ENCODE measurements around the gene YBX3. TPM values are rescaled to one million over a fixed set of nuclear protein-coding genes. Genes with fewer than 3 reads are reported as not detected.

Gene YBX3
- total and polyA plus RNA-seq, 2 of the 13 experiments (the other 11 are each of a cell fraction or from before 2014, with no cell fraction given): 77.5 to 99.6 TPM

DNA sequence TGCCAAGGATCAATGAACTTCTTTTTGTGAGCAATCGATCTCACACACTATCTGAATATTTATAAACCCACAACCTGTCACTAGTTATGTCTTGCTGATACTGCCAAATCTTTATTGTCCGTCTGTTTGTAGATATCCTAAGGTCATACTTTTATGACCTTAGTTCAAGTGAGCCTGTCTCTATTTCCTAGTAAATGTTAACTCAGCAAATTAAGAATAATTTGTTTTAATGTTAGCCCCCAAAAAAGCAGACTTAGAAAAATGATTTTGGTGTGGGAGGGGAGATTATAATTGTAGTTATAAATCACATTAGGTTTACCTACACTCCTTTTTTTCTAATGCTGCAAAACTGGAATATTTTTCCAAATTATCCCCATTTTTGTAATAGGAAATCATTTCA lies 58.6 kb downstream of the YBX3 start:
- no peak overlapping the region for H3K4me3 ChIP-seq (replicated peaks in 1 of 3; ENCODE audit: insufficient read depth in 1 of 3, low read depth in 2 of 3, low read length in 3 of 3)
- H3K4me2 ChIP-seq (ENCODE audit: low read depth, low read length): no peak overlapping the region
- H3K27me3 ChIP-seq (ENCODE audit: control insufficient read depth in 1 of 2, insufficient read depth in 2 of 2, low read length in 2 of 2): peaks cover 0 to 6% of the 10 kb centered on the region in 2 experiments; a peak in 1 of 5 replicates
- ChIA-PET POLR2A (no interaction called here), CTCF (ENCODE audit: low intra/inter-chr PET ratio, low total read pairs) (no interaction called here)
- DNase-seq (ENCODE audit: low spot score) (no peak), ATAC-seq (no peak), FAIRE-seq (no peak)
- H3K4me1 ChIP-seq (ENCODE audit: insufficient read depth, low read length): no peaks in the 10 kb centered on the region
- intact Hi-C loops (cut with micrococcal nuclease; ENCODE audit: unreplicated experiment): no loop called here
- no peak overlapping the region for H3K27ac ChIP-seq (ENCODE audit: extremely low read length, insufficient read depth, low read length)
- BruUV-seq (replicated peaks): no TSS peak
- 23% methylated on average over 2 of the region's 2 CpGs for WGBS (ENCODE audit: low lambda C conversion rate)
- no peak overlapping the region for H3K9ac ChIP-seq (ENCODE audit: insufficient read depth, low read depth, low read length)
- H3K9me3 ChIP-seq (ENCODE audit: low read length): no peaks in the 10 kb centered on the region
- no peak overlapping the region for H2AFZ ChIP-seq (ENCODE audit: low read length)
- in situ Hi-C loops (cut with HindIII; ENCODE audit: extremely low pct_ligation_motif_present, low pct_unique_long_range_greater_than_20kb): no loop called here
- TF ChIP-seq ZNF7 (CRISPR knock-in tag; IDR thresholded peaks at IDR 0.05): no peak
- TF ChIP-seq ZNF615 (CRISPR knock-in tag; IDR thresholded peaks at IDR 0.05; ENCODE audit: borderline replicate concordance): no peak
- TF ChIP-seq, protein P1, sequence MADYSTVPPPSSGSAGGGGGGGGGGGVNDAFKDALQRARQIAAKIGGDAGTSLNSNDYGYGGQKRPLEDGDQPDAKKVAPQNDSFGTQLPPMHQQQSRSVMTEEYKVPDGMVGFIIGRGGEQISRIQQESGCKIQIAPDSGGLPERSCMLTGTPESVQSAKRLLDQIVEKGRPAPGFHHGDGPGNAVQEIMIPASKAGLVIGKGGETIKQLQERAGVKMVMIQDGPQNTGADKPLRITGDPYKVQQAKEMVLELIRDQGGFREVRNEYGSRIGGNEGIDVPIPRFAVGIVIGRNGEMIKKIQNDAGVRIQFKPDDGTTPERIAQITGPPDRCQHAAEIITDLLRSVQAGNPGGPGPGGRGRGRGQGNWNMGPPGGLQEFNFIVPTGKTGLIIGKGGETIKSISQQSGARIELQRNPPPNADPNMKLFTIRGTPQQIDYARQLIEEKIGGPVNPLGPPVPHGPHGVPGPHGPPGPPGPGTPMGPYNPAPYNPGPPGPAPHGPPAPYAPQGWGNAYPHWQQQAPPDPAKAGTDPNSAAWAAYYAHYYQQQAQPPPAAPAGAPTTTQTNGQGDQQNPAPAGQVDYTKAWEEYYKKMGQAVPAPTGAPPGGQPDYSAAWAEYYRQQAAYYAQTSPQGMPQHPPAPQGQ (CRISPR knock-in tag; IDR thresholded peaks at IDR 0.05; ENCODE audit: borderline replicate concordance): no peak
- TF ChIP-seq MAFF (IDR thresholded peaks at IDR 0.05; ENCODE audit: low read depth, low read length): peak; percentile 82
- TF ChIP-seq MAFK (conservative IDR thresholded peaks at IDR 0.05 in 1 of 2, IDR thresholded peaks at IDR 0.05 in 1 of 2; ENCODE audit: low read length in 2 of 2): peak; percentile 81
- TF ChIP-seq KDM5A (IDR thresholded peaks at IDR 0.05; ENCODE audit: borderline replicate concordance, low read length): no peak
- TF ChIP-seq, protein P2, sequence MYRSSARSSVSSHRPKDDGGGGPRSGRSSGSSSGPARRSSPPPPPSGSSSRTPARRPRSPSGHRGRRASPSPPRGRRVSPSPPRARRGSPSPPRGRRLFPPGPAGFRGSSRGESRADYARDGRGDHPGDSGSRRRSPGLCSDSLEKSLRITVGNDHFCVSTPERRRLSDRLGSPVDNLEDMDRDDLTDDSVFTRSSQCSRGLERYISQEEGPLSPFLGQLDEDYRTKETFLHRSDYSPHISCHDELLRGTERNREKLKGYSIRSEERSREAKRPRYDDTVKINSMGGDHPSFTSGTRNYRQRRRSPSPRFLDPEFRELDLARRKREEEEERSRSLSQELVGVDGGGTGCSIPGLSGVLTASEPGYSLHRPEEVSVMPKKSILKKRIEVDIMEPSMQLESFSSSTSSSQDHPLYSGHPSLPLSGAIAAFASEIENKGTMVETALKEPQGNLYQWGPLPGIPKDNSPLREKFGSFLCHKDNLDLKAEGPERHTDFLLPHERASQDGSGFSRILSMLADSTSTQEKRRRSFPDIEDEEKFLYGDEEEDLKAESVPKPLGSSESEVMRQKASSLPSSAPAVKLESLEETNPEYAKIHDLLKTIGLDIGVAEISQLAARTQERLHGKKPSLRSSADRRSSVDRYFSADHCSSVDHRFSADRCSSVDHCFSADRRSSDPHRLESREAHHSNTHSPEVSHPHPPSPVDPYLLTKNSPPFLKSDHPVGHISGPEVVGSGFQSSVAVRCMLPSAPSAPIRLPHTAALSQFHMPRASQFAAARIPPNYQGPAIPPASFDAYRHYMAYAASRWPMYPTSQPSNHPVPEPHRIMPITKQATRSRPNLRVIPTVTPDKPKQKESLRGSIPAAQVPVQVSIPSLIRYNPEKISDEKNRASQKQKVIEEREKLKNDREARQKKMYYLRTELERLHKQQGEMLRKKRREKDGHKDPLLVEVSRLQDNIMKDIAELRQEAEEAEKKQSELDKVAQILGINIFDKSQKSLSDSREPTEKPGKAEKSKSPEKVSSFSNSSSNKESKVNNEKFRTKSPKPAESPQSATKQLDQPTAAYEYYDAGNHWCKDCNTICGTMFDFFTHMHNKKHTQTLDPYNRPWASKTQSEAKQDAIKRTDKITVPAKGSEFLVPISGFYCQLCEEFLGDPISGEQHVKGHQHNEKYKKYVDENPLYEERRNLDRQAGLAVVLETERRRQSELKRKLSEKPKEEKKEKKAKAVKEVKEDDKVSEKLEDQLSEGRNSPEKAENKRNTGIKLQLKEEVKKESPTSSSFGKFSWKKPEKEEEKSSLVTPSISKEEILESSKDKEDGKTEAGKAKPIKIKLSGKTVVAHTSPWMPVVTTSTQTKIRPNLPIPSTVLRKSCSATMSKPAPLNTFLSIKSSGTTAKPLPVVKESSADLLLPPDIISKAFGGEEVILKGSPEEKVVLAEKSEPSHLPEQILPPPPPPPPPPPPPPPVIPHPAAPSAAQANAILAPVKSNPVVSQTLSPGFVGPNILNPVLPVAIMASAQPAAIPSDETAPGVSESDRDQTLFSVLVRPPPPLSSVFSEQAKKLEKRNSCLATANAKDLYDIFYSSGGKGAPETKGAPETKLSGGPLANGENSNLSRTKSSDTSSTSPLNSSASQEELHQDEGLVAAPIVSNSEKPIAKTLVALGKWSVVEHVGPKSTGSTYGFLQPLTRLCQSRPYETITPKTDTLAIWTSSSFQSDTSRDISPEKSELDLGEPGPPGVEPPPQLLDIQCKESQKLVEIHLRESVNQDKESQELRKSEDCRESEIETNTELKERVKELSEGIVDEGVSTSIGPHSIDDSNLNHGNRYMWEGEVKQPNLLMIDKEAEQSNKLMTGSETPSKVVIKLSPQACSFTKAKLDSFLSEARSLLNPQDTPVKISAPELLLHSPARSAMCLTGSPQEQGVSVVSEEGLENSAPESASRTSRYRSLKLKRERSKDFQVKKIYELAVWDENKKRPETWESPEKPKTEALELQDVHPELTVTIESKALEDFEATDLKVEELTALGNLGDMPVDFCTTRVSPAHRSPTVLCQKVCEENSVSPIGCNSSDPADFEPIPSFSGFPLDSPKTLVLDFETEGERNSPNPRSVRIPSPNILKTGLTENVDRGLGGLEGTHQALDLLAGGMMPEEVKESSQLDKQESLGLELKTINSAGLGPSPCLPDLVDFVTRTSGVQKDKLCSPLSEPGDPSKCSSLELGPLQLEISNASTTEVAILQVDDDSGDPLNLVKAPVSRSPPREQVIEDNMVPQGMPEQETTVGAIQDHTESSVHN (CRISPR knock-in tag; IDR thresholded peaks at IDR 0.05): no peak
- no peak for TF ChIP-seq ZMYM2 (CRISPR knock-in tag; IDR thresholded peaks at IDR 0.05)
- TF ChIP-seq, protein P3, sequence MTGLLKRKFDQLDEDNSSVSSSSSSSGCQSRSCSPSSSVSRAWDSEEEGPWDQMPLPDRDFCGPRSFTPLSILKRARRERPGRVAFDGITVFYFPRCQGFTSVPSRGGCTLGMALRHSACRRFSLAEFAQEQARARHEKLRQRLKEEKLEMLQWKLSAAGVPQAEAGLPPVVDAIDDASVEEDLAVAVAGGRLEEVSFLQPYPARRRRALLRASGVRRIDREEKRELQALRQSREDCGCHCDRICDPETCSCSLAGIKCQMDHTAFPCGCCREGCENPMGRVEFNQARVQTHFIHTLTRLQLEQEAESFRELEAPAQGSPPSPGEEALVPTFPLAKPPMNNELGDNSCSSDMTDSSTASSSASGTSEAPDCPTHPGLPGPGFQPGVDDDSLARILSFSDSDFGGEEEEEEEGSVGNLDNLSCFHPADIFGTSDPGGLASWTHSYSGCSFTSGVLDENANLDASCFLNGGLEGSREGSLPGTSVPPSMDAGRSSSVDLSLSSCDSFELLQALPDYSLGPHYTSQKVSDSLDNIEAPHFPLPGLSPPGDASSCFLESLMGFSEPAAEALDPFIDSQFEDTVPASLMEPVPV (CRISPR knock-in tag; IDR thresholded peaks at IDR 0.05): no peak
- no peaks in the 10 kb centered on the region for H4K20me1 ChIP-seq (ENCODE audit: insufficient read depth, low read length)
- no peaks in the 10 kb centered on the region for H3K79me2 ChIP-seq (ENCODE audit: insufficient read depth, low read length)
- no peaks in the 10 kb centered on the region for H3K36me3 ChIP-seq (replicated peaks in 1 of 2; ENCODE audit: control insufficient read depth in 1 of 2, insufficient read depth in 2 of 2, low read length in 2 of 2)

All from HepG2 (cell line).